OCI-LY7 (cell line): Measurements from ENCODE around the gene AUNIP. TPM values are rescaled to one million over a fixed set of nuclear protein-coding genes. Genes with fewer than 3 reads are reported as not detected.

Source experiments
- BruUV-seq: library from RNA; stranded (reverse); fragments of 400-500 nt; replicated peaks from 2 replicates; lab custom pipeline; 2021; lab: Mats Ljungman, UMichigan
- CTCF ChIA-PET: fragments of 300-600 bp; sonication (Branson Sonifier 250); formaldehyde crosslinking; loops from one replicate; lab custom pipeline; 2022; ENCODE audit warnings: antibody characterized with exemption; ENCODE audit not compliant: unreplicated experiment; lab: Charles Lee
- POLR2A ChIA-PET: fragments of 300-600 bp; sonication (Branson Sonifier 250); formaldehyde crosslinking; loops from one replicate; lab custom pipeline; 2022; ENCODE audit warnings: antibody characterized with exemption; lab: Charles Lee
- DNase-seq: peaks from one replicate; pipeline ENCODE4 v3.0.0-alpha.2; 2015; ENCODE audit warnings: low spot score
- H2AFZ ChIP-seq: fragments of 200-600 bp; sonication (generic), shearing (Covaris generic); 2 replicates; pipeline ENCODE4 v1.6.1; 2014; ENCODE audit warnings: mild to moderate bottlenecking, antibody characterized with exemption, low read length, moderate library complexity
- H3K27ac ChIP-seq: fragments of 200-600 bp; sonication (generic); 2 replicates; pipeline ENCODE4 v1.5.1; 2014; ENCODE audit warnings: mixed run types, low read depth, mild to moderate bottlenecking, moderate library complexity, low read length, inconsistent platforms; ENCODE audit not compliant: poor library complexity, severe bottlenecking
- H3K36me3 ChIP-seq: fragments of 200-600 bp; sonication (generic); 2 replicates; pipeline ENCODE4 v1.6.1; 2014; ENCODE audit warnings: mild to moderate bottlenecking, antibody characterized with exemption, low read length, moderate library complexity, mixed read lengths; ENCODE audit not compliant: insufficient read depth
- H3K4me1 ChIP-seq: fragments of 200-600 bp; sonication (generic); 2 replicates; pipeline ENCODE4 v1.5.1; 2014; ENCODE audit warnings: mild to moderate bottlenecking, low read length; ENCODE audit not compliant: insufficient read depth, poor library complexity, severe bottlenecking
- H3K4me2 ChIP-seq: fragments of 200-600 bp; sonication (generic); 2 replicates; pipeline ENCODE4 v1.6.1; 2014; ENCODE audit warnings: mild to moderate bottlenecking, low read length
- H3K4me3 ChIP-seq: fragments of 200-600 bp; sonication (generic); 2 replicates; pipeline ENCODE4 v1.5.1; 2014; ENCODE audit warnings: mild to moderate bottlenecking, low read depth, low read length; ENCODE audit not compliant: poor library complexity, severe bottlenecking
- H3K79me2 ChIP-seq: fragments of 200-600 bp; sonication (generic); 2 replicates; pipeline ENCODE4 v1.6.1; 2016; ENCODE audit warnings: low read depth, mild to moderate bottlenecking, low read length, moderate library complexity, mixed read lengths; ENCODE audit not compliant: insufficient read depth
- H3K9me2 ChIP-seq: fragments of 200-600 bp; sonication (generic); 2 replicates; pipeline ENCODE4 v1.6.1; 2016; ENCODE audit warnings: mild to moderate bottlenecking, low read length, mixed read lengths; ENCODE audit not compliant: insufficient read depth
- H3K9me3 ChIP-seq: fragments of 200-600 bp; sonication (generic); 2 replicates; pipeline ENCODE4 v1.6.1; 2014; ENCODE audit warnings: mild to moderate bottlenecking, mixed run types, low read length, mixed read lengths
- H4K20me1 ChIP-seq: fragments of 200-600 bp; sonication (generic); 2 replicates; pipeline ENCODE4 v1.6.1; 2014; ENCODE audit warnings: mild to moderate bottlenecking, antibody characterized with exemption, low read length, moderate library complexity, mixed read lengths; ENCODE audit not compliant: insufficient read depth
- CTCF ChIP-seq: fragments of 200-600 bp; sonication (generic); conservative IDR thresholded peaks from 2 replicates; pipeline ENCODE4 v1.5.1; 2014; ENCODE audit warnings: mild to moderate bottlenecking, antibody characterized with exemption, low read length, moderate library complexity, mixed read lengths
- EZH2phosphoT487 ChIP-seq: fragments of 200-600 bp; sonication (generic); IDR thresholded peaks from 2 replicates; pipeline ENCODE4 v1.6.1; 2018; ENCODE audit warnings: low read depth, borderline replicate concordance, mild to moderate bottlenecking, mixed run types, antibody characterized with exemption, low read length, moderate library complexity, mixed read lengths
- intact Hi-C: fragments of 100-400 bp; cut with micrococcal nuclease; formaldehyde crosslinking; loops from one replicate; pipeline ENCODE4 v1.10.0; 2022; ENCODE audit not compliant: unreplicated experiment
- total RNA-seq, 2 experiments: library from RNA; depleted of rRNA in 1 of 2; stranded (reverse); fragments of >200 nt in 1 of 2; shearing (Covaris generic) in 1 of 2; gene quantifications; 2 replicates each; pipeline ENCODE4 v1.2.3, GENCODE V29; 2014 to 2022

The AUNIP gene
- total RNA-seq, 2 experiments from 2014 or later, result 15.1 to 21.5 TPM

- TF ChIP-seq CTCF (no peak), EZH2phosphoT487 (no peak)
- no peaks in the 10 kb centered on the region for H3K9me3 ChIP-seq
These were observed 33.9 kb upstream of the AUNIP start for GRCh38 chr1:25893116-25893515.

GRCh38 chr1:25891606-25892005 lies 32.3 kb upstream of the AUNIP start:
- no TSS peak for BruUV-seq
- no peaks in the 10 kb centered on the region for H3K79me2 ChIP-seq
- peaks cover 30% of the 10 kb centered on the region for H3K36me3 ChIP-seq
- H3K9me2 ChIP-seq, result no peaks in the 10 kb centered on the region
- TF ChIP-seq CTCF, result no peak
- no peak for TF ChIP-seq EZH2phosphoT487
- peaks cover 6% of the 10 kb centered on the region for H3K4me1 ChIP-seq
- no peaks in the 10 kb centered on the region for H4K20me1 ChIP-seq
- H3K27ac ChIP-seq, result no peak overlapping the region
- intact Hi-C loops, result no loop called here
- CTCF ChIA-PET, result no interaction called here
- H3K4me3 ChIP-seq, result no peak overlapping the region
- DNase-seq, result no peak
- H3K4me2 ChIP-seq, result no peak overlapping the region
- no peak overlapping the region for H2AFZ ChIP-seq
- no peaks in the 10 kb centered on the region for H3K9me3 ChIP-seq
- POLR2A ChIA-PET, result interaction anchor here (0.5 to 0.7 kb wide), 2 partner anchors 75 to 188 kb away, joined by 4 read pairs; no protein-coding TSS in a partner anchor

More at GRCh38 chr1:25893116-25893515, 33.9 kb upstream of the AUNIP start:
- H3K27ac ChIP-seq, result no peak overlapping the region
- no peak overlapping the region for H3K4me2 ChIP-seq
- H4K20me1 ChIP-seq, result no peaks in the 10 kb centered on the region
- peaks cover 6% of the 10 kb centered on the region for H3K4me1 ChIP-seq
- H3K36me3 ChIP-seq, result peaks cover 41% of the 10 kb centered on the region
- H2AFZ ChIP-seq, result no peak overlapping the region
- no TSS peak for BruUV-seq
- no peaks in the 10 kb centered on the region for H3K9me2 ChIP-seq
- DNase-seq, result no peak
- no peak overlapping the region for H3K4me3 ChIP-seq
- POLR2A ChIA-PET, result interaction anchor here (0.6 to 1.0 kb wide), 2 partner anchors 9 to 103 kb away, joined by 3 read pairs; no protein-coding TSS in a partner anchor
- intact Hi-C loops, result no loop called here
- CTCF ChIA-PET, result interaction anchor here (1.2 kb wide), 1 partner anchor 9 kb away, joined by 3 read pairs; no protein-coding TSS in a partner anchor
- no peaks in the 10 kb centered on the region for H3K79me2 ChIP-seq

GRCh38 chr1:25890239-25891034 lies 31.2 kb upstream of the AUNIP start:
- CTCF ChIA-PET, result no interaction called here
- no TSS peak for BruUV-seq

More at GRCh38 chr1:25890239-25891034, 31.2 kb upstream of the AUNIP start:
- H3K4me3 ChIP-seq, result no peak overlapping the region
- DNase-seq, result no peak
- POLR2A ChIA-PET, result no interaction called here
- H3K9me3 ChIP-seq, result no peaks in the 10 kb centered on the region
- intact Hi-C loops, result no loop called here
- no peak overlapping the region for H2AFZ ChIP-seq
- no peaks in the 10 kb centered on the region for H4K20me1 ChIP-seq
- no peak overlapping the region for H3K27ac ChIP-seq
- H3K36me3 ChIP-seq, result peaks cover 18% of the 10 kb centered on the region
- H3K4me2 ChIP-seq, result no peak overlapping the region
- TF ChIP-seq CTCF (no peak), EZH2phosphoT487 (no peak)
- H3K79me2 ChIP-seq, result no peaks in the 10 kb centered on the region
- peaks cover under 1% of the 10 kb centered on the region for H3K4me1 ChIP-seq
- H3K9me2 ChIP-seq, result no peaks in the 10 kb centered on the region
